Measurements from ENCODE around the gene GNB5. TPM values are rescaled to one million over a fixed set of nuclear protein-coding genes. Genes with fewer than 3 reads are reported as not detected.

The GNB5 gene
- polyA plus RNA-seq, 3 donors: 6.4 to 14.4 (median 10.0) TPM

DNA sequence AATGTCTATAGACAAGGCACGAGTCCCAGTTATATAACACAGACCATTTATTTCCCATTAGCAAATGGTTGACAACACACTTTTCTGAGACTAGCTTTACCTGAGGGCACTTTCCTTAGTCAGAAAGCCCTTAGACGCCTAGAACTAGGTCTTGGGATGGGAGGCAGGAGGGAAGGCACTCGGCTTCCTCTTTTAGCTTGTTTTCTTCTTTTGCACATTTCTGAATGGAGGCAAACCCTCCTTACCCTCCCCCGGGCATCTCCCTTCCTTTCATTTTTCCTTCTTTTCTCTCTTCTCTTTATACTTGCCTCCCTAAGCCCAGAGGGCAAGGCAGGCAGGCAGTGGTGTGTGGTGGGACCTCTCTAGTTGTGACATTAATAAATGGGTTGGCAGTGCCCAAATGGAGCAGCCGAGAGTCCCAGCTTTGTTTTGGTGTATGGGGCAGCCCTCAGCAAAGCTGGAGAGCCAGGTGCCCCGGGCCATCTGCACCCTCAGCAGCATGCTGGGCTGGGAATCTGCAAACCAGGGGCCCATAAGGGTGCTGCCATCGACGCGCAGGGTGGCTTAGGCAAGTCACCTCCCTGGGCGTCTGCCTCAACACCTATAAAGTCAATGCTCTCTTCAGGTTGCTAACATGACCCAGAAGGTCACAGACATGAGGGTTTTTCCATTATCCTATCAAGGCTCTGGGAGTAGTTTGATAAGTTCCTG, 57.5 kb downstream of the GNB5 start:
- WGBS, 3 donors: 78 to 91% (median 81%) methylated on average over 10 of the region's 10 CpGs
- no peak overlapping the region for H3K27ac ChIP-seq (ENCODE audit: low read depth, low read length)

DNA sequence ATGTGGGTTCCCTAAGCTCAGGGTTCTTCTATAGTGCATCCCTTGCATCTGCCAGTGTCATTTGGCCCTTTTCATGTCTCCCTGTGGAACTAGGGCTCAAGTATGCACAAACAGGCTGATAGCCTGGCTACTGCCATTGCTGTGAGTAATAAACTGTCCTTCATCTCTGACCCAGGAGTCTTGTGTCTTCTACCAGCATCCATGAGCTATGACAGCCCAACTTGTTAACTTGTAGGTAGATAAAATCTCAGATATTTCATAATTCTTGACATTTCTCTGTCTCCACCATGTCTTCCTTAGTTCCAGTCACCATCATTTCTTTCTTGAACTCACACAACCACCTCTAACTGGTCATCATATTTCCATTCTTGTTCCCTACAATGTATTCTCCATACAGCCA, 59.1 kb downstream of the GNB5 start:
- no peak overlapping the region for H3K27ac ChIP-seq (ENCODE audit: low read depth, low read length)

DNA sequence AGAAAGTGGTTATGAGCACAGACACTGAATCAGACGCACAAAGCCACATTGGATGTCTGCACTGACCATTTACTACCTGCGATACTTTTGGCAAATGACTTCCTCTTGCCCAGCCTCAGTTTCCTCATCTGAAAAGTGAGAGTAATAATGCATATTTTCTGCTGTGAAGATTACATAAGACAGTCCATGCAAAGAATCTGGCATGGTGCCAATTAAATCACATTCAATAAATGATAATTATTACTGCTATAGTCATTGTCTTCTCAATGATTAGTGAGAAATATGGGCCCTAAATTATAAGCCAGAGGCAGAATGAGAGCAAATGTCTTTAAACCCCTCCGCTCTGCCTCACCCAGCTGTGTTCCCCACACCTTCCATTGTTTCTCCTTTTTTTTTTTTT, 62.6 kb downstream of the GNB5 start:
- H3K27ac ChIP-seq (ENCODE audit: low read depth, low read length): no peak overlapping the region
- WGBS, 3 donors: 94 to 98% (median 95%) methylated on average over 3 of the region's 3 CpGs

DNA sequence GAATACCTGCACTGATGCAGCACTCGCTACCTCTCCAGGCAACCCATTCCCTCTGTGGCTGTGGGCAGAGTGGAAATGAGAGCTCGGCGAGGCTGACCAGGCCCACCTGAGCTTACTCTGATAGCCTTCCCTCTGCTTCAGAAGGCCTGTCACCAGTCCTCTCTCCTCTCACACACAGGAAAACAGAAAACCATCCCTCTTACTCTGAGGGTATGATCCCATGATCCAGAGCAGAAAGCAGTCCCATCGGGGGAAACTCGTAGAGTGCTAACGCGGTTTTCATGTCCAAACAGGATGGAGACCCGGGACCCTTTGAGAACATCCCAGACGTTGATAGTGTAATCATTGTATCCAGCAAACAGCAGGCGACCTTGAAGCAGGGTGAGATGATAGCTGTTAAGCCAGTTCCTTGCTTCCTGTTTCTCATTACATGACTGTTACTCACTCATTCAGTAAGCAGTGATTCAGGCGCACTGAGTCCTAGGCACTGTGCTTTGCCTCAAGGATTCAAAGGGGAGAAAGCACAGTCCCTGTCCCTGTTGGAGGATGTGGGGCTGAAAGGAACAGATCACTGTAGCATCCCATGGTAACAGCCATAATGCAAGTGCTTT, 66.8 kb downstream of the GNB5 start:
- 63 to 88% (median 78%) methylated on average over 11 of the region's 11 CpGs for WGBS, 3 donors
- H3K27ac ChIP-seq (ENCODE audit: low read depth, low read length): no peak overlapping the region

DNA sequence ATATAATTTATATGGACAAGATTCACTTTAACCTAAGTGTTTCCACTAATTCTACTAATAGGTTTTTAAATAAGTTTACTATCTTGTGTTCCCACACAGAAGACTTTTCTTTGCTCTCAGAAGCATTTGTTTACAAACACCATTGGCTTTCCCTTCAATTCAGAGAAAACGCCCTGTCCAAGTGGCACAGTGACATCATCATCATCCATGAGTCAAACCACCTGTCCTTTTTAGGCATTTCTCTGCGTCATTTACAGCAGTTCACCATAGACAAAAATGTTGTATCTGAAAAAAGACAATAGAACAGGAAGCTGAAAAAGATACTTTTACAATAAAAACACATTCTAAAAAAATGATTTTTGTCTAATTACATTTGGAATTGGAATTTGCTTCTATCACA, 69.3 kb downstream of the GNB5 start:
- no peak overlapping the region for H3K27ac ChIP-seq (ENCODE audit: low read depth, low read length)
- 89 to 95% (median 90%) methylated on average over 2 of the region's 2 CpGs for WGBS, 3 donors

DNA sequence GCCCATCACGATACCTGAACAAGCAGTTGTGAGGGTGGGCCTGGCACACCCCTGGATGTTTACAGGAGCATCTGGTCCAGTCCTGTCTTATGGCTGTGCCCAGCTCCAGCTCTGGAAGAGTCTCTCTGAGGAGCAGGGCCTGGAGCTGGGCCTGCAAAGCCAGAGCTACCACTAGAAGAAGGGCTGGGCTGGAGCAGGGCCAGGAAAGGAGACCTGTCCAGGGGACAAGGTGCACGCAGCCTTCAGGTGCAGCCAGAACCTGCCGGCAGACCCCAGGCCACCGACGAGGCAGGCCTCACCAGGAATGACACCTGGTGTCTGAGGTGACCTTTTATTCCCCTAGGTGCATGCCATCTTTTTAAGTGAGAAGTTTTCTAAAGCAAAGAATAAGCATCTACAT, 70.2 kb downstream of the GNB5 start:
- 71 to 95% (median 93%) methylated on average over 5 of the region's 5 CpGs for WGBS, 3 donors
- H3K27ac ChIP-seq (ENCODE audit: low read depth, low read length): no peak overlapping the region

DNA sequence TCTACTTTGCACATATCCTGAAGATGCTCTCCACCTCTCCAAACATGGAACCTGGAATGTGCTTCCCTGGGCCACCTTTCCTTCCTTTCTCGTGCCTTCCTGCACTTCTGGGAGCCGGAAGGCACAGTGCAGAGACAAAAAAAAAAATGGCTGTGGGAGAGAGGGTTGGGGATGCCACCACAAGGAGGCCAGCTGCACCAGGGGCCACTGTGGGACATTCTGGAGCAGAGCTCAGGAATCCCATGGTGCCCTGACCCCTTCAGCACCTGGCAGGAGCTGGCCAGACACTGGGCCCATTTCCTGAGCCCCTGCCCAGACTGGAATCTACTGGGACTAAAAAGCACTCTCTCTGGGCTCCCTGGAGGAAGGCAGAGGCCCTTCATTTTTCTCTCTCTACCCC, 70.7 kb downstream of the GNB5 start:
- WGBS, 3 donors: 84 to 90% (median 85%) methylated on average over 2 of the region's 2 CpGs
- no peak overlapping the region for H3K27ac ChIP-seq (ENCODE audit: low read depth, low read length)

DNA sequence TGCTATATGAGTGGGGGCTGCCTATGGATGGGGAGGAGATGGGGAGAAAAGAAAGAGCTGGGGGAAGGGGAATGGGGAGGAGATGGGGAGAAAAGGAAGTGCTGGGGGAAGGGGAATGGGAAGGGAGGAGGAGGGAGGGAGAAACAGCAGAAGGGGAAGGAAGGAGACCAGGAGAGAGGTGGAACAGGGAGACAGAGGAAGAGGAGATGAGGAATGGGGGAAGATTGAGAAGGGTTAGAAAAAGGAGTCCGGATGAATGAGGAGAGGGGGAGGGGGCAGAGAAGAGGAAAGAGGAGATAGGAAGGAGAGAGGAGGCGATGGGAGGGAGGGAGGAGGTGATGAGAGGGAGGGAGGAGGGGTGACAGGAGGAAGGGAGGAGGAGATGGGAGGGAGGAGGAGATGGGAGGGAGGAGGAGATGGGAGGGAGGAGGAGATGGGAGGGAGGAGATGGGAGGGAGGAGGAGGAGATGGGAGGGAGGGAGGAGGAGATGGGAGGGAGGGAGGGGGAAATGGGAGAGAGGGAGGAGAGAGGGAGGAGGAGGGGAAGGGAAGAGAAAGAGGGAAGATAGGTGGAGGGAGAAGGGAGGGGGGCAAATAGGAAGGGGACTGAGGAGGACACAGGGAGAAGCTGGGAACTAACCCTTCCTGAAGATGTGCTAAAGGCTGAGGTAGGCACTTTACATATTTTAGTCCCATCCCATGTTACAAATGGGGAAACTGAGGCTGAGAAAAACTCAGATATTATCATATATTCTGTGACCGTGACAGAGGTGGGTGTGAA, 72.0 kb downstream of the GNB5 start:
- WGBS, 3 donors: 73 to 81% (median 80%) methylated on average over 3 of the region's 3 CpGs
- H3K27ac ChIP-seq (ENCODE audit: low read depth, low read length): no peak overlapping the region

DNA sequence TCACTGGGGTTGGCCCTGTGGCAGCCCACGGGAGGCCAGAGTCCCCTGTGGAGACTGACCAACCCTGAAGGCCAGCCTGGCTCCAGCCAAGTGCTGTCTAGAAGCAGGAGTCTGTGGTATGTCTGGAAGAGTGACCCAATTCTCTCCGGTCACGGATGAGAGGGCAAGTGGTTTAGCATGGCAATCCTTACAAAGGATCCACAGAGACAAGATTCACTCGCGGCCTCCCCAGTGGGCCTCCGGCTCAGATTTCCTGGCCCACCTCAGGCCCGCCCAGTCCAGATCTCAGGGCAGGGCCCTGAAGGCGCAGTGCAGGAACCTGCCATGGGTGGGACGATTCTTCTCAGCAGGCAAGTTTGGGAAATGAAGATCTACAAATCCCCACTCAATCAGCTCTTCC, 73.6 kb downstream of the GNB5 start:
- no peak overlapping the region for H3K27ac ChIP-seq (ENCODE audit: low read depth, low read length)
- 81 to 88% (median 84%) methylated on average over 9 of the region's 9 CpGs for WGBS, 3 donors

DNA sequence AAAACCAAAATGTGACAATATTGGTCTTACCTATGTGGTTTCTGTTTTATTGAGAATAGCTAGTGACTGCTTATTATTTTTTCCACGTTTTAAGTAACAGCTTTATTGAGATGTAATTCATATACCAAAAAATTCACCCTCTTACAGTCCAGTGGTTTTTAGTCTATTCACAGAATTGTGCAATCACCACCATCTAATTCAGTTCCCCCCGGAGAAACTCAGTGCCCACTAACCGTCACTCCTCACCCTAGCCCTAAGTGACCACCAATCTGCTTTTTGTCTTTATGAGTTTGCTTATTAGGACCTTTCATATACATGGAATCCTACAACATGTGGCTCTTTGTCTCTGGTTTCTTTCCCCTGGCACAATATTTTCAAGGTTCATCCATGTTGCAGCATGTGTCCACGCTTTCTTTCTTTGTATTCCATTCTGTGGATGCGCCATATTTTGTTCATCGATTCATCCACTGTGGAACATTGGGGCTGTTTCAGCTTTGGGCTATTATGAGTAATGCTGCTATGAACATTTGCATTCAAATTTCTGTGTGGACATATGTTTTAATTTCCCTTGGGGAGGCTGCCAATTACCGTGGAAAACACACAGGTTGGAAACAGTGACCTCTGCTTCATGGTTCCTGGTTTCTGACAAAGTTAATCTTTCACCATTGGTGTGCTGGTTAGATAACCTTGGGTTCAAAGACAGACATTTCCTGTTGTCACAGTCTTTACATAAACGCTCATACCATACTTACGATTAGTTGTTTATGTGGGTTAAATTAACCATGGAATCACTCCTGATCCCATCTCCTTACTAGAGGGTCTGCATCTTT, 75.4 kb downstream of the GNB5 start:
- WGBS, 3 donors: 50 to 58% (median 57%) methylated on average over 9 of the region's 9 CpGs
- no peak overlapping the region for H3K27ac ChIP-seq (ENCODE audit: low read depth, low read length)

DNA sequence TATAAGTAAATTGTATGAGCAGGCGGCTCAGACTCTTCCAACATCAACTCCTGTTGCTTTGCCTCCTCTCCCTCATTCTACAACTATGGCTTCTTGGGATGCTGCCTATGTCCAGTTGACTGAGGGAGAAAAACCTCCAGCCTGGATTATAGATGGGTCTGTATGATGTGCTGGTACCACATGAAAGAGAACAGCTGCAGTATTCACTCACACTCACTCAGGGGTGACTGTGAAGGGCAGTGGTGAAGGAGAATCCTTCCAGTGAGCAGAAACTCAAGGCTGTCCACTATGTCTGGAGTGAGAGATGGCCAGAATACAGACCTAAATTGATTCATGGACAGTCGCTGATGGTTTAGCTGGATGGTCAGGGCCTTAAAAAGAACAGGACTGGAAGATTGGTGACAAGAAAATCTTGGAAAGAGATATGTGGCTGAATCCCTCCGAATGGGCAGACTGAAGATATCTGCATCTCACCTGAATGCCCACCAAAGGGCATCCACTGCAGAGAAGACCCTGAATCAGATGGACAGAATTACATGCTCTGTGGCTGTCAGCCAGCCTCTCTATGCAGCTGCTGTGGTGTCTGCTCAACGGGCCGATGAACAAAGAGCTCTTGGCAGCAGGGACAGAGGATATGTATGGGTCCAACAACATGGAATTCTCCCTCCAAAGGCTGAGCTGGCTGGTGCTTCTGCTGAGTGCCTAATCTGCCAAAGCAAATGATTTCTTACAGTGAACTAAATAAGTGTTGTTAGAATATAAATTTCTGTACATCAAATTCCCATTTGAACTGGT, 76.7 kb downstream of the GNB5 start:
- no peak overlapping the region for H3K27ac ChIP-seq (ENCODE audit: low read depth, low read length)
- WGBS, 3 donors: 65 to 79% (median 70%) methylated on average over 5 of the region's 5 CpGs

DNA sequence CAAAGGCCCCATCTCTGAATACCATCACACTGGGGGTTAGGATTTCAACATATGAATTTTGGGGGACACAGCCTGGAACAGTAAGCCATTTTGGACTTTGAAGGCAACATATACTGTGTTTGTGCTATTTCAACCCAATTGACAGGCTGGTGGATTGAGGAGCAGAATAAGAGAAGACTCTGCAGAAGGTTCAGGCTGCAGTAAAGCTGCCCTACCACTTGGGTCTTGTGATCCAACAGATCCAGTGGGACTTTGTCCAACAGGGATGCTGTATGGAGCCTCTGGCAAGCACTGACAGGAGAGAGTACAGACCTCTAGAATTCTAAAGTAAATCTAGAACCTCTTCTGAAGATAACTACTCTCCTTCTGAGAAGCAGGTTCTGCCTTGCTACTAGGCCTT, 77.5 kb downstream of the GNB5 start:
- H3K27ac ChIP-seq (ENCODE audit: low read depth, low read length): no peak overlapping the region

DNA sequence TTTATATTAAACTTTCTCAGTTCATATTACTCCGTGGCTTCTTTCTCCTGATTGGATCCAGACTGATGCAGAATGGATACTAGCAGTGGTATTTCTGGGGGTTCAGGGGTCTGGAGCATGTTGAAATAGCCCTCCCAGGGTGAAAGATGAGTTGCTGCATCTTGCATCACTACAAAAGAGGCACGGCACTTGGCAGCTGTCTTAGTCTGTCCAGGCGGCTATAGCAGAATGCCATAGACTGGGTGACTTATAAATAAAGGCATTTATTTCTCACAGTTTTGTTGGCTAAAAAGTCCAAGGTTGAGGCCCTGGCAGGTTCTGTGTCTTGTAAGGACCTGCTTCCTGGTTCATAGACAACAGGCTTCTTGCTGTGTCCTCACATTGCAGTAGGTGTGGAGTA, 78.0 kb downstream of the GNB5 start:
- WGBS, 3 donors: 77 to 81% (median 77%) methylated on average over 3 of the region's 3 CpGs
- no peak overlapping the region for H3K27ac ChIP-seq (ENCODE audit: low read depth, low read length)

DNA sequence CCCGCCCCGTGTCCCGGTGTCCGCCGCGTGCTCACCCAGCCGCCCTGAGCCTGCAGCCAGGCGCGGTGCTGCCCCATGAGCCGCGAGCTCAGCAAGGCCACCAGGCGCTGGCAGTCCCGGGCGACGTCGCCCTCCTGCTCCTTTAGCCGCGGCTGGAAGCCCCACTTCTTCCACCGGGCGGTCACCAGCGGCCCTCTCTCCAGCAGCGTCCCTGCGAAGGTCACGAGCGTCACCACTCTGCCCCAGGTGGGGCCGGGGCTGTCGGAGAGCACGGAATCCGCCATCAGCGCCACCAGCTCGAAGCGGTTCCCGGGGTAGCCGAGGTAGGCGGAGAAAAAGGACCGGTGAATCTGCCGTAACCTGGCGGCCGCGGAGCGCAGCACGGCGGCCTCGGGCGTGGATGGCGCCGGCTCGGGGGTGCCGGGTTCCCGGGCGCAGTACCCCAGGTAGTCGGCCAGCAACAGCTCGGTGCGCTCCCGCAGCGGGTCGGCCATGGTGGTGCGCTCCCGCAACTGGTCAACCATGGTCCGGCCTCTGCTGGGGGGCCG, 78.9 kb downstream of the GNB5 start:
- 3 to 6% (median 3%) methylated on average over 55 to 61 of the region's 61 CpGs for WGBS, 3 donors
- no peak overlapping the region for H3K27ac ChIP-seq (ENCODE audit: low read depth, low read length)

DNA sequence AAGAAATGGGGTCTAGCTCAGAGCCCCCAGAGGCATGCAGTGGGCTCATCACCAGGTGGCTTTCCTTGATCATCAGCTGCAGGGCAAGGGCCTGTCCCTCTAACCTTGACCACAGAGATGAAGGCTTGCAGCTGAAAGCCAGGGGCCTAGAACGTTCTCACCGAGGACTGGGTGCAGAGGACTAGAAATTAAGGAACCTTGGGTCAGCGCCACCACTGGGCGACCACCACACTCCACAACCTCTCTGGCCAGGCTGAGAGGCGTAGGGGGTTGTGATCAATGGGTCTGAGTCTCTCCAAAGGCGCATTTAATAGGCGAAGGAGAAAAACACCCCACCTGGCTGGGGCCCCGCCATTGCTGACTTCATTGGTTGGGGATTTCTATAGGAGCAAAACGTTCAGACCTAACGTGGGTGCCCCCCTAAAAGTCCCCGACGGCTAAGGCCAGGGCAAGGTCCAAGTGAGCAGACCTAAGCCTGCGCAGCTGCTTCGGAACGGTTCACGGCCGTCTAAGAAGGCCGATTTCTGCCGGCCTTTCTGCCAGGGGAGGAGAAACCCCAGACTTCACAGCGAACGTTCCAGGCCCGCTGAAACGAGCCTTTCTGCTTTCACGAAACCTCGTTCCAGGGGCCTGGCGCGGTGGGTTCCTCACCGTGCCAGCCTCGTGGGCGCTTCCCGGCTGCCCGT, 79.5 kb downstream of the GNB5 start:
- no peak overlapping the region for H3K27ac ChIP-seq (ENCODE audit: low read depth, low read length)
- 46 to 61% (median 49%) methylated on average over 30 to 32 of the region's 32 CpGs for WGBS, 3 donors

DNA sequence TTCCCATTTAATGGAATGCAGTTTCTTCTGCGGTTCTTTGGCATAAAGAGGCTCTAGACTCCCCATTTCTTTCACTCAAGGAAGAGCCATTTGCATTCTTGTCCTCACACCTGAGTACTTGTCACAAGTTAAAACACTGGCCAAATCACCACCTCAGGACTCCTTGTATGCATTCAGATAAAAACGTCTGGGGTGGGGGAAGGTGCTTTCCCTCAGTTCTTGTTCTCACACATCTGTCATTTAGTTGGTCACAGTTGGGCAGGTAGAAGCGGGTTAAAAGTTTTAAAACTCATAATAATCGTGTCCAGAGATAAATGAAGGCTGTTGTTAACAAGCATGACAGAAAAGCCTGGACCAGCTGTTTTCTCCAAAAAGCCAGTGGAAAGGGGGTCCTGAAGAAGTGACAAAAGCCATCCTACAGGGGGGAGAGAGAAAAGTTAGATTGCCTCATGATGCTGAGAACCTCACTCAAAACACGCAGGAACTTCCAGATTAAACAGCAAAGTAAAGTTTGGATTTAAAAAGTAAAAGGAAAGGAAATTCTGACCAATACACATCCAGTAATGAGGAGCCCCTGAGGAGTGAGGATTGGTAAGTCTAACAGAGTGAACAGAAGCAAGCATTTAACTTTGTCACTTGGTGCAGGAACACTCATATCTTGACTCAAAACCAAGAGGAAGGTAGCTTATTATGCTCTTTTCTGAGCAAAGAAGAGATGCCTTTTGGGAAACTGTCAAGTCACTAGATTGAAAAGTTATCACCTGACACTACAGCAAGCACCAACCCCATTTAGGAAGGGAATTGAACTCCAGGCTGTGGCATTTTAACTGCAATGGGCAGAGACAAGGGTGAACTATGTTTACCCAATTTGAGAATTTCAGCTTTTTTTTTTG, 81.4 kb downstream of the GNB5 start:
- WGBS, 3 donors: 67 to 81% (median 71%) methylated on average over 5 of the region's 5 CpGs
- H3K27ac ChIP-seq (ENCODE audit: low read depth, low read length): no peak overlapping the region

All from adipose tissue (tissue), 3 donors.